Liver (tissue), 9 donors: Measurements from ENCODE around the gene SLC4A5. TPM values are rescaled to one million over a fixed set of nuclear protein-coding genes. Genes with fewer than 3 reads are reported as not detected.

Source experiments
- DNase-seq: peaks from one replicate; pipeline ENCODE4 v3.0.0-alpha.2; 2017; ENCODE audit warnings: low spot score
- H3K27ac ChIP-seq, 2 donors: one replicate each; pipeline ENCODE4 v1.7.0; 2013; ENCODE audit warnings: inconsistent platforms in 2 of 2, low read length in 2 of 2, control low read depth in 1 of 2, low read depth in 1 of 2, mild to moderate bottlenecking in 1 of 2
- H3K27me3 ChIP-seq, 4 donors: one replicate each; pipeline versions ENCODE4 v1.6.1 to v1.7.0; 2013; ENCODE audit warnings: low read length in 3 of 4, inconsistent platforms in 1 of 4, mild to moderate bottlenecking in 1 of 4, moderate library complexity in 1 of 4; ENCODE audit not compliant: control insufficient read depth in 4 of 4, insufficient read depth in 4 of 4
- H3K36me3 ChIP-seq, 4 donors: one replicate each; pipeline versions ENCODE4 v1.6.1 to v1.7.0; 2013; ENCODE audit warnings: low read length in 3 of 4, mild to moderate bottlenecking in 3 of 4, low read depth in 1 of 4, moderate library complexity in 1 of 4; ENCODE audit not compliant: control insufficient read depth in 4 of 4, insufficient read depth in 3 of 4
- H3K4me1 ChIP-seq, 4 donors: one replicate each; pipeline versions ENCODE4 v1.6.1 to v1.7.0; 2013; ENCODE audit warnings: low read length in 3 of 4, mild to moderate bottlenecking in 3 of 4, moderate library complexity in 1 of 4; ENCODE audit not compliant: control insufficient read depth in 4 of 4, insufficient read depth in 4 of 4
- H3K4me3 ChIP-seq, 3 donors: one replicate each; pipeline versions ENCODE4 v1.6.1 to v1.7.0; 2013; ENCODE audit warnings: low read length in 3 of 3, control low read depth in 1 of 3, low read depth in 1 of 3, mild to moderate bottlenecking in 1 of 3
- H3K9ac ChIP-seq, 2 donors: one replicate each; pipeline ENCODE4 v1.7.0; 2013; ENCODE audit warnings: low read length in 2 of 2, mild to moderate bottlenecking in 2 of 2, moderate library complexity in 2 of 2, control low read depth in 1 of 2, low read depth in 1 of 2
- H3K9me3 ChIP-seq, 4 donors: one replicate each; pipeline versions ENCODE4 v1.6.1 to v1.7.0; 2013; ENCODE audit warnings: low read length in 3 of 4; ENCODE audit not compliant: control insufficient read depth in 4 of 4
- EGR1 ChIP-seq, 2 donors: IDR thresholded peaks; 2 replicates each; pipeline ENCODE4 v1.6.1; 2016 to 2018; ENCODE audit warnings: antibody characterized with exemption in 2 of 2, low read depth in 2 of 2
- FOXA1 ChIP-seq: IDR thresholded peaks from 2 replicates; pipeline ENCODE4 v1.6.1; 2016; ENCODE audit warnings: antibody characterized with exemption
- FOXA2 ChIP-seq: IDR thresholded peaks from 2 replicates; pipeline ENCODE4 v1.6.1; 2016; ENCODE audit warnings: antibody characterized with exemption
- GABPA ChIP-seq, 2 donors: IDR thresholded peaks in 1 of 2; conservative IDR thresholded peaks in 1 of 2; 2 replicates each; pipeline ENCODE4 v1.6.1; 2016; ENCODE audit warnings: antibody characterized with exemption in 2 of 2, mild to moderate bottlenecking in 1 of 2, moderate library complexity in 1 of 2
- HNF4A ChIP-seq, 2 donors: conservative IDR thresholded peaks; 2 replicates each; pipeline ENCODE4 v1.6.1; 2016; ENCODE audit warnings: antibody characterized with exemption in 2 of 2, mild to moderate bottlenecking in 2 of 2
- HNF4G ChIP-seq: IDR thresholded peaks from 2 replicates; pipeline ENCODE4 v1.6.1; 2016; ENCODE audit warnings: antibody characterized with exemption
- JUND ChIP-seq, 2 donors: IDR thresholded peaks; 2 replicates each; pipeline ENCODE4 v1.6.1; 2016; ENCODE audit warnings: antibody characterized with exemption in 2 of 2
- NR2F2 ChIP-seq: IDR thresholded peaks from 2 replicates; pipeline ENCODE4 v1.6.1; 2016; ENCODE audit warnings: antibody characterized with exemption
- RAD21 ChIP-seq, 2 donors: IDR thresholded peaks; 2 replicates each; pipeline ENCODE4 v1.6.1; 2016; ENCODE audit warnings: antibody characterized with exemption in 2 of 2, mild to moderate bottlenecking in 2 of 2
- RXRA ChIP-seq, 2 donors: IDR thresholded peaks; 2 replicates each; pipeline ENCODE4 v1.6.1; 2017 to 2018; ENCODE audit warnings: antibody characterized with exemption in 2 of 2, mild to moderate bottlenecking in 1 of 2
- SP1 ChIP-seq: IDR thresholded peaks from 2 replicates; pipeline ENCODE4 v1.6.1; 2018; ENCODE audit warnings: antibody characterized with exemption, mild to moderate bottlenecking
- TAF1 ChIP-seq: conservative IDR thresholded peaks from 2 replicates; pipeline ENCODE4 v1.6.1; 2016; ENCODE audit warnings: antibody characterized with exemption, mild to moderate bottlenecking
- YY1 ChIP-seq: IDR thresholded peaks from 2 replicates; pipeline ENCODE4 v1.6.1; 2016; ENCODE audit warnings: antibody characterized with exemption, mild to moderate bottlenecking
- WGBS: extraction: QIAGEN DNeasy Blood & Tissue Kit; methylation state at CpG from one replicate; pipeline ENCODE4 v1.1.7; 2013; 5-methylcytosine and 5-hydroxymethylcytosine counted together
- polyA plus RNA-seq, 2 donors: library from polyadenylated mRNA; stranded (reverse) in 1 of 2; unstranded in 1 of 2; fragments of 200-250 nt in 1 of 2; fragments of >200 nt in 1 of 2; fragmentation: Nextera tagmentation in 1 of 2; extraction: Ambion mirVana in 1 of 2; gene quantifications; one replicate each; pipeline versions ENCODE4 v1.2.1 to v1.2.3, GENCODE V29; 2013 to 2015
- total RNA-seq, 2 donors: library from RNA; depleted of rRNA; stranded (reverse); fragments of >200 nt; gene quantifications; one replicate each; pipeline ENCODE4 v1.2.3, GENCODE V29; 2014
- TF ChIP-seq, protein P1 (sequence below): IDR thresholded peaks from 2 replicates; pipeline ENCODE4 v1.6.1; 2016; ENCODE audit warnings: antibody characterized with exemption
- TF ChIP-seq, protein P2 (sequence below): IDR thresholded peaks from 2 replicates; pipeline ENCODE4 v1.6.1; 2016; ENCODE audit warnings: antibody characterized with exemption
- TF ChIP-seq, protein P3 (sequence below): fragments of 150-350 bp; IDR thresholded peaks from 2 replicates; pipeline ENCODE4 v1.5.1; 2017; ENCODE audit warnings: improper control_type of control experiment, low read depth, low read length; ENCODE audit not compliant: missing input control
- TF ChIP-seq, protein P4 (sequence below): IDR thresholded peaks from 2 replicates; pipeline ENCODE4 v1.6.1; 2016; ENCODE audit warnings: antibody characterized with exemption, mild to moderate bottlenecking
- TF ChIP-seq, protein P5 (sequence below): IDR thresholded peaks from 2 replicates; pipeline ENCODE4 v1.6.1; 2016; ENCODE audit warnings: antibody characterized with exemption
- donor health status: healthy.
- donor health status: healthy.
- donor health status: healthy.
- donor health status: healthy.
- donor health status: healthy.

The SLC4A5 gene
- total and polyA plus RNA-seq, 4 donors = 0.12 to 0.50 (median 0.29) TPM

DNA sequence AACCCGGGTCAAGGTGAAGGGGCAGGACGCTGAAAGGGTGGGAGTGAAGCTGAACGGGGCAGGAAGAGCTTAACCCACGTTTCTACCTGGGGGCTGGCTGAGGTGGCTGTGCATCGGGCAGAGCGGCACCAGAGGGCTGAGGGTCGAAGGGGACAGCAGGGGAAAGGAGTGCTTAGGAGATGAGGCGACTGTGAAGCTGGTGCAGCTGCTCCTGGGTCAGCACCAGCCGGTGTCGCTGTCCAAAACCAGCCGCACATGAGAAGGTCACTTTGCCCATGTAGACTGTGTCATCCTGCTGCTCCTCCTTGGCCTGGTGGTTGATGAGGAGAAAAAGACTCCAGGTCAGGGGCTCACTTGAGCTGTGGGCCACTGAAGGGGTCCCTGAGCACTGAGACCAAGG lies 18.1 kb upstream of the SLC4A5 start:
- WGBS = 91% methylated on average over 11 of the region's 11 CpGs
- TF ChIP-seq FOXA2 (no peak), HNF4A (conservative IDR thresholded peaks at IDR 0.05) (no peak), YY1 (no peak), NR2F2 (no peak), HNF4G (no peak), EGR1 (IDR thresholded peaks at IDR 0.05; ENCODE audit: low read depth in 2 of 2) (no peak)
- Histone ChIP-seq H3K9me3 (no peaks in the 10 kb centered on the region), H3K27me3 (no peaks in the 10 kb centered on the region), H3K4me1 (peaks cover 0 to 14% (median 11%) of the 10 kb centered on the region in 4 donors), H3K36me3 (peaks cover 9 to 85% (median 52%) of the 10 kb centered on the region in 4 donors), H3K9ac (no peak overlapping the region), H3K4me3 (no peak overlapping the region), H3K27ac (no peak overlapping the region)
- no peak for DNase-seq

DNA sequence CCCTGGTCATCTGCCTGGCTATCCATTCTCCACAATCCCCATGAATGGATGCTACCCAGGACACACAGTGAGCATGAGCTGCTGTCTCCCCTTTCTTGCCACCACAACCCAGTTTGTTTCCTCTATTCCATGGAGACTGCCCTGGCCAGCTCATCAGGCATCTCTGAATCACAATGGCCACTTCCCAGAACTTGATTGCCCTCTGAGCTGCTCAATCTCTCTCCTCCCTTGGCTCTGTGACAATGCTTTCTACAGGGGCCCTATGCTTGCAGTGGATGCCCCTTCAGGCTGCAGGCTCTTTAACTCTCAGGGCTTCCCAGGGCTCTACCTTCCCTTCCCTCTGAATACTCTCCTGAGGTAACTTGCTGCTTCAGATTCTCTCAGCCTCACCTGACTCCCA lies 14.4 kb upstream of the SLC4A5 start:
- Histone ChIP-seq H3K4me3 (no peak overlapping the region), H3K9me3 (no peaks in the 10 kb centered on the region), H3K27me3 (no peaks in the 10 kb centered on the region), H3K4me1 (no peaks in the 10 kb centered on the region), H3K27ac (no peak overlapping the region), H3K9ac (no peak overlapping the region), H3K36me3 (peaks cover 0 to 51% (median 31%) of the 10 kb centered on the region in 4 donors)
- DNase-seq = no peak
- TF ChIP-seq, protein P1, sequence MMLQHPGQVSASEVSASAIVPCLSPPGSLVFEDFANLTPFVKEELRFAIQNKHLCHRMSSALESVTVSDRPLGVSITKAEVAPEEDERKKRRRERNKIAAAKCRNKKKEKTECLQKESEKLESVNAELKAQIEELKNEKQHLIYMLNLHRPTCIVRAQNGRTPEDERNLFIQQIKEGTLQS = no peak
- no peak for TF ChIP-seq JUND (IDR thresholded peaks at IDR 0.05)
- TF ChIP-seq HNF4A (conservative IDR thresholded peaks at IDR 0.05) = no peak
- TF ChIP-seq, protein P2, sequence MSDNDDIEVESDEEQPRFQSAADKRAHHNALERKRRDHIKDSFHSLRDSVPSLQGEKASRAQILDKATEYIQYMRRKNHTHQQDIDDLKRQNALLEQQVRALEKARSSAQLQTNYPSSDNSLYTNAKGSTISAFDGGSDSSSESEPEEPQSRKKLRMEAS = no peak
- TF ChIP-seq TAF1 = no peak
- TF ChIP-seq FOXA2 = no peak
- TF ChIP-seq, protein P3, sequence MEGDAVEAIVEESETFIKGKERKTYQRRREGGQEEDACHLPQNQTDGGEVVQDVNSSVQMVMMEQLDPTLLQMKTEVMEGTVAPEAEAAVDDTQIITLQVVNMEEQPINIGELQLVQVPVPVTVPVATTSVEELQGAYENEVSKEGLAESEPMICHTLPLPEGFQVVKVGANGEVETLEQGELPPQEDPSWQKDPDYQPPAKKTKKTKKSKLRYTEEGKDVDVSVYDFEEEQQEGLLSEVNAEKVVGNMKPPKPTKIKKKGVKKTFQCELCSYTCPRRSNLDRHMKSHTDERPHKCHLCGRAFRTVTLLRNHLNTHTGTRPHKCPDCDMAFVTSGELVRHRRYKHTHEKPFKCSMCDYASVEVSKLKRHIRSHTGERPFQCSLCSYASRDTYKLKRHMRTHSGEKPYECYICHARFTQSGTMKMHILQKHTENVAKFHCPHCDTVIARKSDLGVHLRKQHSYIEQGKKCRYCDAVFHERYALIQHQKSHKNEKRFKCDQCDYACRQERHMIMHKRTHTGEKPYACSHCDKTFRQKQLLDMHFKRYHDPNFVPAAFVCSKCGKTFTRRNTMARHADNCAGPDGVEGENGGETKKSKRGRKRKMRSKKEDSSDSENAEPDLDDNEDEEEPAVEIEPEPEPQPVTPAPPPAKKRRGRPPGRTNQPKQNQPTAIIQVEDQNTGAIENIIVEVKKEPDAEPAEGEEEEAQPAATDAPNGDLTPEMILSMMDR = no peak

DNA sequence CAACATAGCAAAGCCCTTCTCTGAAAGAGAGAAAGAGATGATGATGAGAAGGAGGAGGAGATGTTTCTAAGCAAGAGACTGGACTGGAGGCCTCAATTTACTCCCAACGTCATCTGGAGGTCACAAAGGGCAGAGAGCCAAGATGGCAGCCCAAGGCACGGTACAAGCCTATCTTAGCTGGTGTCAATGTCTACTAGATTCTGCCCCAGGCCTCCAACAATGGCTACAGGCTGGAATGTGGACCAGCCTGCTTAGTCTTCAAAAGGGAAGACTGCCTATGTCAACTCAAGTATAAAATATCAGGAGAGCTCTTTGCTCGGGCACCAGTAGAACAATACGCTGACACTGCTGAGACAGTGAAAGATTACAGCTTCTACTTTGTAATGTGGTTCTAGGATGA lies 6.7 kb upstream of the SLC4A5 start:
- H3K27ac ChIP-seq = no peak overlapping the region
- H3K9ac ChIP-seq = no peak overlapping the region
- H3K4me1 ChIP-seq = no peaks in the 10 kb centered on the region
- H3K36me3 ChIP-seq = no peaks in the 10 kb centered on the region
- H3K9me3 ChIP-seq = no peaks in the 10 kb centered on the region
- no peak overlapping the region for H3K4me3 ChIP-seq
- WGBS = 96% methylated on average over 4 of the region's 4 CpGs
- H3K27me3 ChIP-seq = no peaks in the 10 kb centered on the region
- no peak for DNase-seq
- TF ChIP-seq RXRA (IDR thresholded peaks at IDR 0.05) = no peak
- no peak for TF ChIP-seq TAF1
- TF ChIP-seq SP1 = no peak
- no peak for TF ChIP-seq HNF4G
- TF ChIP-seq HNF4A (conservative IDR thresholded peaks at IDR 0.05) = no peak
- TF ChIP-seq FOXA1 = no peak
- TF ChIP-seq, protein P2 = no peak
- TF ChIP-seq, protein P4, sequence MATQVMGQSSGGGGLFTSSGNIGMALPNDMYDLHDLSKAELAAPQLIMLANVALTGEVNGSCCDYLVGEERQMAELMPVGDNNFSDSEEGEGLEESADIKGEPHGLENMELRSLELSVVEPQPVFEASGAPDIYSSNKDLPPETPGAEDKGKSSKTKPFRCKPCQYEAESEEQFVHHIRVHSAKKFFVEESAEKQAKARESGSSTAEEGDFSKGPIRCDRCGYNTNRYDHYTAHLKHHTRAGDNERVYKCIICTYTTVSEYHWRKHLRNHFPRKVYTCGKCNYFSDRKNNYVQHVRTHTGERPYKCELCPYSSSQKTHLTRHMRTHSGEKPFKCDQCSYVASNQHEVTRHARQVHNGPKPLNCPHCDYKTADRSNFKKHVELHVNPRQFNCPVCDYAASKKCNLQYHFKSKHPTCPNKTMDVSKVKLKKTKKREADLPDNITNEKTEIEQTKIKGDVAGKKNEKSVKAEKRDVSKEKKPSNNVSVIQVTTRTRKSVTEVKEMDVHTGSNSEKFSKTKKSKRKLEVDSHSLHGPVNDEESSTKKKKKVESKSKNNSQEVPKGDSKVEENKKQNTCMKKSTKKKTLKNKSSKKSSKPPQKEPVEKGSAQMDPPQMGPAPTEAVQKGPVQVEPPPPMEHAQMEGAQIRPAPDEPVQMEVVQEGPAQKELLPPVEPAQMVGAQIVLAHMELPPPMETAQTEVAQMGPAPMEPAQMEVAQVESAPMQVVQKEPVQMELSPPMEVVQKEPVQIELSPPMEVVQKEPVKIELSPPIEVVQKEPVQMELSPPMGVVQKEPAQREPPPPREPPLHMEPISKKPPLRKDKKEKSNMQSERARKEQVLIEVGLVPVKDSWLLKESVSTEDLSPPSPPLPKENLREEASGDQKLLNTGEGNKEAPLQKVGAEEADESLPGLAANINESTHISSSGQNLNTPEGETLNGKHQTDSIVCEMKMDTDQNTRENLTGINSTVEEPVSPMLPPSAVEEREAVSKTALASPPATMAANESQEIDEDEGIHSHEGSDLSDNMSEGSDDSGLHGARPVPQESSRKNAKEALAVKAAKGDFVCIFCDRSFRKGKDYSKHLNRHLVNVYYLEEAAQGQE = no peak
- TF ChIP-seq RAD21 (IDR thresholded peaks at IDR 0.05) = no peak
- TF ChIP-seq EGR1 (IDR thresholded peaks at IDR 0.05; ENCODE audit: low read depth in 2 of 2) = no peak
- no peak for TF ChIP-seq GABPA (IDR thresholded peaks at IDR 0.05 in 1 of 2, conservative IDR thresholded peaks at IDR 0.05 in 1 of 2)
- TF ChIP-seq, protein P5, sequence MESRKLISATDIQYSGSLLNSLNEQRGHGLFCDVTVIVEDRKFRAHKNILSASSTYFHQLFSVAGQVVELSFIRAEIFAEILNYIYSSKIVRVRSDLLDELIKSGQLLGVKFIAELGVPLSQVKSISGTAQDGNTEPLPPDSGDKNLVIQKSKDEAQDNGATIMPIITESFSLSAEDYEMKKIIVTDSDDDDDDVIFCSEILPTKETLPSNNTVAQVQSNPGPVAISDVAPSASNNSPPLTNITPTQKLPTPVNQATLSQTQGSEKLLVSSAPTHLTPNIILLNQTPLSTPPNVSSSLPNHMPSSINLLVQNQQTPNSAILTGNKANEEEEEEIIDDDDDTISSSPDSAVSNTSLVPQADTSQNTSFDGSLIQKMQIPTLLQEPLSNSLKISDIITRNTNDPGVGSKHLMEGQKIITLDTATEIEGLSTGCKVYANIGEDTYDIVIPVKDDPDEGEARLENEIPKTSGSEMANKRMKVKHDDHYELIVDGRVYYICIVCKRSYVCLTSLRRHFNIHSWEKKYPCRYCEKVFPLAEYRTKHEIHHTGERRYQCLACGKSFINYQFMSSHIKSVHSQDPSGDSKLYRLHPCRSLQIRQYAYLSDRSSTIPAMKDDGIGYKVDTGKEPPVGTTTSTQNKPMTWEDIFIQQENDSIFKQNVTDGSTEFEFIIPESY = no peak
- TF ChIP-seq, protein P1 = no peak
